ENCODE measurements around the gene CKM. TPM values are rescaled to one million over a fixed set of nuclear protein-coding genes. Genes with fewer than 3 reads are reported as not detected.

Gene CKM
- total and polyA plus RNA-seq, 8 donors: 0.23 to 4.9 (median 1.2) TPM; not detected in 5

GRCh38 chr19:45258862-45259261, 63.8 kb downstream of the CKM start:
- H3K9me3 ChIP-seq: no peaks in the 10 kb centered on the region
- ATAC-seq (no peak), FAIRE-seq (no peak), DNase-seq (peak in 2 of 6 donors; percentile 26 to 52)
- no peak for TF ChIP-seq CTCF (IDR thresholded peaks at IDR 0.05)
- no peaks in the 10 kb centered on the region for H3K4me1 ChIP-seq
- H3K27me3 ChIP-seq: no peaks in the 10 kb centered on the region
- intact Hi-C loops (cut with DNase I): loop anchor here in 1 of 3 donors (10.0 kb wide), 1 partner anchor 64 kb away; no protein-coding TSS in a partner anchor
- no peaks in the 10 kb centered on the region for H3K36me3 ChIP-seq
- no peak overlapping the region for H3K4me3 ChIP-seq
- WGBS, 2 donors: 96 to 97% methylated on average over 19 of the region's 19 CpGs
- H3K27ac ChIP-seq: no peak overlapping the region

DNA sequence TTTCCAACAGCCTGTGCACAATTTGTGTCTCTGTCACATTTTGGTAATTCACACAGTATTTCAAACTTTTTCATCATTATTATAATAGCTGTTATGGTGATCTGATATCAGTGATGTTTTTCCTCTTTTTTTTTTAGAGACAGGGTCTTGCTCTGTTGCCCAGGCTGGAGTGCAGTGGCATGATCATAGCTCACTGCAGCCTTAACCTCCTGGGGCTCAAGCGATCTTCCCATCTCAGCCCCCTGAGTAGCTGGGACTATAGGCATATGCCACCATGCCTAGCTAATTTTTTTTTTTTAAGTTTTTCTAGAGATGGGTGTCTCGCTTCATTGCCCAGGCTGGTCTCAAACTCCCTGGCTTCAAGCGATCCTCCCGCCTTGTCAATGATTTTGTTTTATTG, 65.8 kb downstream of the CKM start:
- H3K9me3 ChIP-seq: no peaks in the 10 kb centered on the region
- no peak for TF ChIP-seq CTCF (IDR thresholded peaks at IDR 0.05)
- no peaks in the 10 kb centered on the region for H3K36me3 ChIP-seq
- DNase-seq (no peak), ATAC-seq (no peak), FAIRE-seq (no peak)
- no peak overlapping the region for H3K27ac ChIP-seq
- peaks cover 0 to 5% (median 3%) of the 10 kb centered on the region in 3 donors for H3K4me1 ChIP-seq
- WGBS, 2 donors: 93 to 100% methylated on average over 4 of the region's 4 CpGs
- no peak overlapping the region for H3K4me3 ChIP-seq
- intact Hi-C loops (cut with DNase I): loop anchor here in 1 of 3 donors (10.0 kb wide), 1 partner anchor 62 kb away; no protein-coding TSS in a partner anchor
- H3K27me3 ChIP-seq: no peaks in the 10 kb centered on the region

Other genes with a start within 250 kb of the CKM start
- gene ZNF296, start 246.4 kb downstream of the CKM start, total RNA-seq: under 1 TPM; 0.15 to 0.52 (median 0.32) TPM
- gene ZNF296, start 246.4 kb downstream of the CKM start, polyA plus RNA-seq: 1 to 10 TPM; 2.0 to 2.1 TPM
- 10 to 100 TPM in 1 of 6 donors, 1 to 10 TPM in 5; 3.8 to 11.4 (median 7.7) TPM for gene GEMIN7, start 243.6 kb downstream of the CKM start, total RNA-seq
- 10 to 100 TPM; 16.6 to 26.2 TPM for gene GEMIN7, start 243.6 kb downstream of the CKM start, polyA plus RNA-seq
- gene PPP1R37, start 229.7 kb downstream of the CKM start, total RNA-seq: 10 to 100 TPM; 13.0 to 18.7 (median 15.1) TPM
- gene PPP1R37, start 229.7 kb downstream of the CKM start, polyA plus RNA-seq: 10 to 100 TPM; 31.7 to 57.4 TPM
- under 1 TPM in 2 of 6 donors, not detected in 4; 0.03 to 0.09 TPM for gene NKPD1, start 161.9 kb downstream of the CKM start, total RNA-seq
- under 1 TPM; 0.19 to 0.33 TPM for gene NKPD1, start 161.9 kb downstream of the CKM start, polyA plus RNA-seq
- 10 to 100 TPM in 5 of 6 donors, 1 to 10 TPM in 1; 9.7 to 18.9 (median 12.8) TPM for gene TRAPPC6A, start 144.6 kb downstream of the CKM start, total RNA-seq
- gene TRAPPC6A, start 144.6 kb downstream of the CKM start, polyA plus RNA-seq: 10 to 100 TPM; 19.3 to 37.9 TPM
- gene BLOC1S3, start 144.1 kb downstream of the CKM start, total RNA-seq: 10 to 100 TPM in 1 of 6 donors, 1 to 10 TPM in 5; 4.3 to 12.3 (median 6.3) TPM
- gene BLOC1S3, start 144.1 kb downstream of the CKM start, polyA plus RNA-seq: 1 to 10 TPM; 2.1 to 3.6 TPM
- 1 to 10 TPM in 4 of 6 donors, under 1 TPM in 2; 0.59 to 2.6 (median 1.3) TPM for gene EXOC3L2, start 77.5 kb downstream of the CKM start, total RNA-seq
- 1 to 10 TPM; 3.1 to 4.5 TPM for gene EXOC3L2, start 77.5 kb downstream of the CKM start, polyA plus RNA-seq
- 10 to 100 TPM; 13.9 to 22.8 (median 20.0) TPM for gene MARK4, start 71.6 kb downstream of the CKM start, total RNA-seq
- gene MARK4, start 71.6 kb downstream of the CKM start, polyA plus RNA-seq: 10 to 100 TPM; 12.8 to 21.0 TPM
- gene KLC3, start 17.9 kb upstream of the CKM start, total RNA-seq: 1 to 10 TPM; 1.7 to 3.3 (median 2.4) TPM
- 1 to 10 TPM; 4.6 to 6.4 TPM for gene KLC3, start 17.9 kb upstream of the CKM start, polyA plus RNA-seq
- gene ERCC2, start 47.7 kb upstream of the CKM start, total RNA-seq: 10 to 100 TPM in 2 of 6 donors, 1 to 10 TPM in 4; 7.1 to 13.0 (median 8.1) TPM
- gene ERCC2, start 47.7 kb upstream of the CKM start, polyA plus RNA-seq: 10 to 100 TPM; 16.1 to 19.5 TPM
- 10 to 100 TPM; 22.8 to 42.7 (median 27.6) TPM for gene PPP1R13L, start 82.2 kb upstream of the CKM start, total RNA-seq
- gene PPP1R13L, start 82.2 kb upstream of the CKM start, polyA plus RNA-seq: 10 to 100 TPM; 50.5 to 54.4 TPM
- gene POLR1G, start 83.8 kb upstream of the CKM start, total RNA-seq: 1 to 10 TPM in 5 of 6 donors, under 1 TPM in 1; 0.91 to 5.3 (median 2.9) TPM
- gene POLR1G, start 83.8 kb upstream of the CKM start, polyA plus RNA-seq: 1 to 10 TPM; 1.6 to 3.3 TPM
- gene ERCC1, start 101.0 kb upstream of the CKM start, total RNA-seq: 10 to 100 TPM; 28.9 to 33.5 (median 32.9) TPM
- 10 to 100 TPM; 35.3 to 42.3 TPM for gene ERCC1, start 101.0 kb upstream of the CKM start, polyA plus RNA-seq
- 10 to 100 TPM in 1 of 6 donors, 1 to 10 TPM in 3, under 1 TPM in 2; 0.79 to 17.0 (median 5.7) TPM for gene FOSB, start 145.1 kb upstream of the CKM start, total RNA-seq
- gene FOSB, start 145.1 kb upstream of the CKM start, polyA plus RNA-seq: 10 to 100 TPM; 12.9 to 21.6 TPM
- 1 to 10 TPM; 2.1 to 6.3 (median 3.2) TPM for gene RTN2, start 174.2 kb upstream of the CKM start, total RNA-seq
- 1 to 10 TPM; 4.4 to 9.5 TPM for gene RTN2, start 174.2 kb upstream of the CKM start, polyA plus RNA-seq
- under 1 TPM; 0.22 to 0.41 (median 0.30) TPM for gene PPM1N, start 175.6 kb upstream of the CKM start, total RNA-seq
- gene PPM1N, start 175.6 kb upstream of the CKM start, polyA plus RNA-seq: 1 to 10 TPM in 1 of 2 donors, under 1 TPM in 1; 0.53 to 2.1 TPM
- 10 to 100 TPM; 12.5 to 49.3 (median 25.1) TPM for gene VASP, start 184.6 kb upstream of the CKM start, total RNA-seq
- gene VASP, start 184.6 kb upstream of the CKM start, polyA plus RNA-seq: 10 to 100 TPM; 32.7 to 34.3 TPM

All from pancreas (tissue), 10 donors.